ENCODE data around the gene MYO7A. TPM values are rescaled to one million over a fixed set of nuclear protein-coding genes. Genes with fewer than 3 reads are reported as not detected.

The MYO7A gene
- total RNA-seq, 2 donors from 2014 or later: 0.29 to 0.42 TPM

- Mint-ChIP-seq H3K4me3 (no peak overlapping the region), H3K4me1 (ENCODE audit: low read depth) (peaks cover 19% of the 10 kb centered on the region), H3K27me3 (ENCODE audit: low read depth) (no peaks in the 10 kb centered on the region), H3K9me3 (no peaks in the 10 kb centered on the region), H3K27ac (no peak overlapping the region), H3K36me3 (ENCODE audit: insufficient read depth in 2 of 2) (no peaks in the 10 kb centered on the region)
- ATAC-seq (replicated peaks in 1 of 2) (no peak), DNase-seq (no peak)
Observed at GRCh38 chr11:77130763-77131513, 2.9 kb downstream of the MYO7A start.

- DNase-seq (no peak), ATAC-seq (replicated peaks in 1 of 2) (no peak)
- H3K27me3 Mint-ChIP-seq (ENCODE audit: low read depth): peaks cover 2% of the 10 kb centered on the region
- H3K36me3 Mint-ChIP-seq (ENCODE audit: insufficient read depth in 2 of 2): no peaks in the 10 kb centered on the region
- H3K9me3 Mint-ChIP-seq: no peaks in the 10 kb centered on the region
- H3K4me1 Mint-ChIP-seq (ENCODE audit: low read depth): peaks cover 25% of the 10 kb centered on the region
- no peak overlapping the region for H3K27ac Mint-ChIP-seq
- no peak overlapping the region for H3K4me3 Mint-ChIP-seq
Observed at GRCh38 chr11:77131560-77131959, 3.5 kb downstream of the MYO7A start.

GRCh38 chr11:77135069-77135468 is 7.0 kb downstream of the MYO7A start:
- Mint-ChIP-seq H3K27ac (no peak overlapping the region), H3K36me3 (ENCODE audit: insufficient read depth in 2 of 2) (no peaks in the 10 kb centered on the region), H3K27me3 (ENCODE audit: low read depth) (peaks cover 23% of the 10 kb centered on the region), H3K9me3 (no peaks in the 10 kb centered on the region), H3K4me1 (ENCODE audit: low read depth) (peaks cover 22% of the 10 kb centered on the region), H3K4me3 (no peak overlapping the region)
- ATAC-seq (replicated peaks in 1 of 2) (no peak), DNase-seq (no peak)

- H3K4me3 Mint-ChIP-seq: peak overlapping the region in 1 of 2 donors; percentile 34
- H3K4me1 Mint-ChIP-seq (ENCODE audit: low read depth): peaks cover 22% of the 10 kb centered on the region
- peaks cover 23% of the 10 kb centered on the region for H3K27me3 Mint-ChIP-seq (ENCODE audit: low read depth)
- H3K36me3 Mint-ChIP-seq (ENCODE audit: insufficient read depth in 2 of 2): no peaks in the 10 kb centered on the region
- ATAC-seq (replicated peaks in 1 of 2) (peak; percentile 68 to 71), DNase-seq (peak; percentile 27 to 39)
- H3K9me3 Mint-ChIP-seq: no peaks in the 10 kb centered on the region
- H3K27ac Mint-ChIP-seq: peak overlapping the region; percentile 21
Observed at GRCh38 chr11:77136074-77136473, 8.0 kb downstream of the MYO7A start.

- Mint-ChIP-seq H3K27me3 (ENCODE audit: low read depth) (peaks cover 23% of the 10 kb centered on the region), H3K36me3 (ENCODE audit: insufficient read depth in 2 of 2) (no peaks in the 10 kb centered on the region), H3K4me3 (no peak overlapping the region), H3K27ac (no peak overlapping the region), H3K4me1 (ENCODE audit: low read depth) (peaks cover 26% of the 10 kb centered on the region), H3K9me3 (no peaks in the 10 kb centered on the region)
- DNase-seq: no peak
- ATAC-seq (replicated peaks in 1 of 2): no peak
Observed at GRCh38 chr11:77136784-77137420, 8.9 kb downstream of the MYO7A start.

- ATAC-seq (replicated peaks in 1 of 2) (no peak), DNase-seq (no peak)
- H3K36me3 Mint-ChIP-seq (ENCODE audit: insufficient read depth in 2 of 2): no peaks in the 10 kb centered on the region
- no peaks in the 10 kb centered on the region for H3K9me3 Mint-ChIP-seq
- peaks cover 31% of the 10 kb centered on the region for H3K4me1 Mint-ChIP-seq (ENCODE audit: low read depth)
- no peak overlapping the region for H3K27ac Mint-ChIP-seq
- H3K27me3 Mint-ChIP-seq (ENCODE audit: low read depth): peaks cover 23% of the 10 kb centered on the region
- no peak overlapping the region for H3K4me3 Mint-ChIP-seq
Observed at GRCh38 chr11:77137421-77137820, 9.4 kb downstream of the MYO7A start.

GRCh38 chr11:77138106-77138649 is 10.1 kb downstream of the MYO7A start:
- Mint-ChIP-seq H3K27me3 (ENCODE audit: low read depth) (peaks cover 23% of the 10 kb centered on the region), H3K27ac (no peak overlapping the region), H3K4me1 (ENCODE audit: low read depth) (peaks cover 31% of the 10 kb centered on the region), H3K36me3 (ENCODE audit: insufficient read depth in 2 of 2) (no peaks in the 10 kb centered on the region), H3K4me3 (no peak overlapping the region), H3K9me3 (no peaks in the 10 kb centered on the region)
- ATAC-seq (replicated peaks in 1 of 2) (no peak), DNase-seq (no peak)

- ATAC-seq (replicated peaks in 1 of 2): no peak
- no peaks in the 10 kb centered on the region for H3K36me3 Mint-ChIP-seq (ENCODE audit: insufficient read depth in 2 of 2)
- H3K9me3 Mint-ChIP-seq: no peaks in the 10 kb centered on the region
- H3K27me3 Mint-ChIP-seq (ENCODE audit: low read depth): peaks cover 23% of the 10 kb centered on the region
- H3K27ac Mint-ChIP-seq: no peak overlapping the region
- DNase-seq: no peak
- H3K4me1 Mint-ChIP-seq (ENCODE audit: low read depth): peaks cover 31% of the 10 kb centered on the region
- no peak overlapping the region for H3K4me3 Mint-ChIP-seq
Observed at GRCh38 chr11:77139201-77139600, 11.2 kb downstream of the MYO7A start.

- Mint-ChIP-seq H3K9me3 (no peaks in the 10 kb centered on the region), H3K27ac (no peak overlapping the region), H3K4me1 (ENCODE audit: low read depth) (peaks cover 25% of the 10 kb centered on the region), H3K27me3 (ENCODE audit: low read depth) (peaks cover 23% of the 10 kb centered on the region), H3K36me3 (ENCODE audit: insufficient read depth in 2 of 2) (no peaks in the 10 kb centered on the region), H3K4me3 (no peak overlapping the region)
- no peak for DNase-seq
- ATAC-seq (replicated peaks in 1 of 2): no peak
Observed at GRCh38 chr11:77140231-77140851, 12.3 kb downstream of the MYO7A start.

GRCh38 chr11:77141034-77141433 is 13.0 kb downstream of the MYO7A start:
- peak; percentile 57 to 65 for ATAC-seq (replicated peaks in 1 of 2)
- peak in 1 of 2 donors; percentile 25 for DNase-seq

GRCh38 chr11:77141475-77141874 is 13.4 kb downstream of the MYO7A start:
- H3K27me3 Mint-ChIP-seq (ENCODE audit: low read depth): peaks cover 21% of the 10 kb centered on the region
- H3K4me1 Mint-ChIP-seq (ENCODE audit: low read depth): peaks cover 14% of the 10 kb centered on the region
- H3K9me3 Mint-ChIP-seq: no peaks in the 10 kb centered on the region
- no peak for DNase-seq
- H3K27ac Mint-ChIP-seq: no peak overlapping the region
- no peak for ATAC-seq (replicated peaks in 1 of 2)
- no peak overlapping the region for H3K4me3 Mint-ChIP-seq
- no peaks in the 10 kb centered on the region for H3K36me3 Mint-ChIP-seq (ENCODE audit: insufficient read depth in 2 of 2)

More at GRCh38 chr11:77141034-77141433, 13.0 kb downstream of the MYO7A start:
- Mint-ChIP-seq H3K27me3 (ENCODE audit: low read depth) (peaks cover 23% of the 10 kb centered on the region), H3K27ac (no peak overlapping the region), H3K36me3 (ENCODE audit: insufficient read depth in 2 of 2) (no peaks in the 10 kb centered on the region), H3K9me3 (no peaks in the 10 kb centered on the region), H3K4me1 (ENCODE audit: low read depth) (peaks cover 18% of the 10 kb centered on the region), H3K4me3 (no peak overlapping the region)

- peaks cover 12% of the 10 kb centered on the region for H3K27me3 Mint-ChIP-seq (ENCODE audit: low read depth)
Observed at GRCh38 chr11:77142091-77142975, 14.3 kb downstream of the MYO7A start.

More at GRCh38 chr11:77142091-77142975, 14.3 kb downstream of the MYO7A start:
- Mint-ChIP-seq H3K4me1 (ENCODE audit: low read depth) (peaks cover 13% of the 10 kb centered on the region), H3K4me3 (no peak overlapping the region), H3K36me3 (ENCODE audit: insufficient read depth in 2 of 2) (no peaks in the 10 kb centered on the region), H3K9me3 (no peaks in the 10 kb centered on the region), H3K27ac (no peak overlapping the region)
- ATAC-seq (replicated peaks in 1 of 2) (peak; percentile 79 to 85), DNase-seq (peak; percentile 39 to 47)
